Trophoblast cell (in vitro differentiated cells and primary cell): ENCODE data around the gene OSGEP.
A peak's percentile ranks its signal among the peaks of the same experiment; 100 is the strongest.

Experiments used
- DNase-seq, 2 donors: peaks; one replicate each; pipeline ENCODE4 v3.0.0-alpha.2; 2016
- H2AFZ ChIP-seq: 2 replicates; pipeline ENCODE4 v1.6.1; 2013; ENCODE audit warnings: low read length, moderate library complexity, mild to moderate bottlenecking; ENCODE audit not compliant: insufficient read depth, poor library complexity
- H2AK5ac ChIP-seq: 2 replicates; pipeline ENCODE4 v1.6.1; 2013; ENCODE audit warnings: mild to moderate bottlenecking, low read length
- H2BK120ac ChIP-seq: 2 replicates; pipeline ENCODE4 v1.6.1; 2013; ENCODE audit warnings: low read length, mild to moderate bottlenecking, moderate library complexity; ENCODE audit not compliant: insufficient read depth, poor library complexity
- H2BK12ac ChIP-seq: 2 replicates; pipeline ENCODE4 v1.6.1; 2013; ENCODE audit warnings: mild to moderate bottlenecking, low read length, moderate library complexity
- H2BK5ac ChIP-seq: 2 replicates; pipeline ENCODE4 v1.6.1; 2013; ENCODE audit warnings: low read length, low read depth, moderate library complexity, mild to moderate bottlenecking; ENCODE audit not compliant: poor library complexity
- H3K14ac ChIP-seq: 2 replicates; pipeline ENCODE4 v1.6.1; 2013; ENCODE audit warnings: mild to moderate bottlenecking, low read length
- H3K18ac ChIP-seq: 2 replicates; pipeline ENCODE4 v1.6.1; 2013; ENCODE audit warnings: mild to moderate bottlenecking, low read length
- H3K23ac ChIP-seq: 2 replicates; pipeline ENCODE4 v1.6.1; 2013; ENCODE audit warnings: low read length
- H3K27ac ChIP-seq: 2 replicates; pipeline ENCODE4 v1.5.1; 2013; ENCODE audit warnings: low read depth, mild to moderate bottlenecking, inconsistent platforms, low read length, moderate library complexity
- H3K27me3 ChIP-seq: 2 replicates; pipeline ENCODE4 v1.6.1; 2013; ENCODE audit warnings: inconsistent platforms, mild to moderate bottlenecking, low read length, moderate library complexity; ENCODE audit not compliant: insufficient read depth
- H3K36me3 ChIP-seq, 2 experiments: 1 replicate in 1 of 2; 2 replicates in 1 of 2; pipeline ENCODE4 v1.6.1; 2013; ENCODE audit warnings: low read length in 2 of 2, mild to moderate bottlenecking in 2 of 2, moderate library complexity in 1 of 2; ENCODE audit not compliant: insufficient read depth in 2 of 2, control insufficient read depth in 1 of 2
- H3K4ac ChIP-seq: 2 replicates; pipeline ENCODE4 v1.6.1; 2013; ENCODE audit warnings: low read depth, mild to moderate bottlenecking, low read length, moderate library complexity
- H3K4me1 ChIP-seq, 2 experiments: 1 replicate in 1 of 2; 2 replicates in 1 of 2; pipeline ENCODE4 v1.6.1; 2013; ENCODE audit warnings: low read length in 2 of 2, mild to moderate bottlenecking in 2 of 2, moderate library complexity in 1 of 2; ENCODE audit not compliant: insufficient read depth in 2 of 2, control insufficient read depth in 1 of 2
- H3K4me2 ChIP-seq: 2 replicates; pipeline ENCODE4 v1.6.1; 2013; ENCODE audit warnings: inconsistent platforms, mild to moderate bottlenecking, low read length, moderate library complexity
- H3K4me3 ChIP-seq: 2 replicates; pipeline ENCODE4 v1.5.1; 2013; ENCODE audit warnings: mild to moderate bottlenecking, low read depth, low read length, inconsistent platforms
- H3K79me1 ChIP-seq: one replicate; pipeline ENCODE4 v1.6.1; 2013; ENCODE audit warnings: low read length
- H3K79me2 ChIP-seq: 2 replicates; pipeline ENCODE4 v1.6.1; 2013; ENCODE audit warnings: low read length, mild to moderate bottlenecking; ENCODE audit not compliant: control insufficient read depth, insufficient read depth, poor library complexity
- H3K9ac ChIP-seq: 2 replicates; pipeline ENCODE4 v1.6.1; 2013; ENCODE audit warnings: mild to moderate bottlenecking, low read length
- H3K9me3 ChIP-seq: 2 replicates; pipeline ENCODE4 v1.6.1; 2013; ENCODE audit warnings: low read depth, mild to moderate bottlenecking, control low read depth, inconsistent platforms, low read length; ENCODE audit not compliant: insufficient read depth
- H4K12ac ChIP-seq: 2 replicates; pipeline ENCODE4 v1.6.1; 2013; ENCODE audit warnings: low read depth, mild to moderate bottlenecking, low read length, moderate library complexity
- H4K8ac ChIP-seq: 2 replicates; pipeline ENCODE4 v1.6.1; 2013; ENCODE audit warnings: low read depth, mild to moderate bottlenecking, low read length, moderate library complexity
- H4K91ac ChIP-seq: one replicate; pipeline ENCODE4 v1.6.1; 2013; ENCODE audit warnings: low read depth, mild to moderate bottlenecking, low read length, moderate library complexity
- WGBS: extraction: QIAGEN DNeasy Blood & Tissue Kit; methylation state at CpG from one replicate; pipeline ENCODE4 v1.1.7; 2013; ENCODE audit warnings: missing lambda C conversion rate; ENCODE audit not compliant: insufficient read length, insufficient coverage; ENCODE audit errors: extremely low coverage; 5-methylcytosine and 5-hydroxymethylcytosine counted together

The OSGEP gene

DNA sequence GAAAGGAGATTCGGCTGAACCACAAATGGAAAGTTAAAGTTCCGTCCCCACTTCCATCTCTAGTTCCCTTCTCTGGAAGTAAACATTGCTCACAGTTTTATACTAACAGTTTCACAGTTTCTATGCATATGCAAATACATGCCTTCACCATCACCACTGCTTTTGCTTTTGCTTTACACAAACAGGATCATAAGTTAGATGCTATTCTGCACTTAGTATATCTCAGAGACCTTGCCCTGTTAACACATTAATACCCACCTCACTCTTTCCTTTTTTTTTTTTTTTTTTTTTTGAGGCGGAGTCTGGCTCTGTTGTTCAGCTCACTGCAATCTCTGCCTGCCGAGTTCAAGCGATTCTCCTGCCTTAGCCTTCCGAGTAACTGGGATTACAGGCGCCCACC, 42.2 kb downstream of the OSGEP start:
- Histone ChIP-seq H3K9ac (no peak overlapping the region), H4K8ac (no peak overlapping the region), H3K4me3 (peak overlapping the region; percentile 89), H3K9me3 (no peaks in the 10 kb centered on the region), H3K27me3 (no peaks in the 10 kb centered on the region), H3K4ac (no peak overlapping the region), H3K27ac (no peak overlapping the region), H3K4me1 (no peaks in the 10 kb centered on the region), H2AFZ (peak overlapping the region; percentile 96), H2BK120ac (no peak overlapping the region), H3K36me3 (peaks cover 6 to 10% of the 10 kb centered on the region in 2 experiments), H4K91ac (no peak overlapping the region), H4K12ac (no peak overlapping the region), H2BK5ac (no peak overlapping the region), H2BK12ac (no peak overlapping the region), H3K79me1 (peaks cover 7% of the 10 kb centered on the region), H3K18ac (no peak overlapping the region), H3K79me2 (peaks cover 3% of the 10 kb centered on the region), H3K4me2 (peak overlapping the region; percentile 86), H3K23ac (no peak overlapping the region), H2AK5ac (no peak overlapping the region), H3K14ac (no peak overlapping the region)
- no CpG with 5 or more reads among the region's 7 CpGs for WGBS
- peak in 1 of 2 donors; percentile 5 for DNase-seq

DNA sequence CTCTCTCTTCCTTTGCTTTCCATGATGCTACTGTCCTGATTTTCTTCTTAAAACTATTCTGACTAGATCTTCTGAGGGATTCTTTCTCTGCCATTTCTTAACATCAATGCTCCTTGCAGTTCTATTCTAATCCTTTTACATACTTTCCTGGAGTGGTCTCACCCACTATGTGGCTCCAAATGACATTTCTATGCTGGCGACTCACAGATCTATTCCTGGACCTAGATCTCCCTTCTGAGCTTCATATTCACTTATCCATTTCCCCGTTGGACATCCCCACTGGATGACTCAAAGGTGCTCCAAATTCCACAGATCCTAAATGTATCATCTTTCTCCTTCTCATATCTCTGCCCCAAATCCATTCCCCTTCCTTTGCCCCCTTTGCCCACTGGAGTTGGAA, 45.4 kb downstream of the OSGEP start:
- Histone ChIP-seq H4K12ac (no peak overlapping the region), H4K91ac (no peak overlapping the region), H3K23ac (no peak overlapping the region), H2AFZ (no peak overlapping the region), H2BK12ac (no peak overlapping the region), H3K36me3 (peaks cover 19 to 32% of the 10 kb centered on the region in 2 experiments), H3K27ac (no peak overlapping the region), H3K79me1 (peaks cover 7% of the 10 kb centered on the region), H2BK5ac (no peak overlapping the region), H3K9ac (no peak overlapping the region), H2BK120ac (no peak overlapping the region), H3K27me3 (no peaks in the 10 kb centered on the region), H3K18ac (no peak overlapping the region), H4K8ac (no peak overlapping the region), H3K9me3 (no peaks in the 10 kb centered on the region), H3K4me1 (no peaks in the 10 kb centered on the region), H3K79me2 (peaks cover 3% of the 10 kb centered on the region), H3K4ac (no peak overlapping the region), H3K14ac (no peak overlapping the region), H2AK5ac (no peak overlapping the region), H3K4me3 (no peak overlapping the region), H3K4me2 (no peak overlapping the region)
- no peak for DNase-seq
- WGBS = no CpG with 5 or more reads among the region's 2 CpGs

DNA sequence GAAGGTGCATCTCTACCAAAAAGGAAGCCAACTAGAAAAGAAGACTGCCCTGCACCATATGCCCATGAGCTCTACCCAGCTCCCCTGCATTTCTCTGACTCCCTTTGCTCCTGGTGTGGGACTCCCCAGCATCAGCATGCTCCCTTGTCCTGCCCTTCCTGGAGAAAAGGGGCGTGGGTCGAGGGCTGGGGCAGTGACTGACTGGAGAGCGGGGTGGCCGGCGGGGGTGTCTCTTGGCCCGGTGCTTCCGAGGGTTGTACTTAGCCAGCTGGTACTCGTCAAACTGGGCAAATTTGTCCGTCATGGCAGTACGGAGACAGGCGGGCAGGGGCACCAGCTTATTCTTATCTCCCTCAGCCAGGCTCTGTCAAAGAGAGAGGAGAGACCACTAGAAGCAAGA, 51.1 kb downstream of the OSGEP start:
- Histone ChIP-seq H3K27me3 (no peaks in the 10 kb centered on the region), H3K9me3 (no peaks in the 10 kb centered on the region), H3K27ac (no peak overlapping the region), H3K4me3 (no peak overlapping the region), H4K8ac (no peak overlapping the region), H3K4ac (no peak overlapping the region), H3K4me2 (no peak overlapping the region), H4K12ac (no peak overlapping the region), H2AFZ (no peak overlapping the region), H3K79me2 (peaks cover 1% of the 10 kb centered on the region), H3K4me1 (peaks cover 12 to 13% of the 10 kb centered on the region in 2 experiments), H2AK5ac (no peak overlapping the region), H3K18ac (no peak overlapping the region), H2BK12ac (no peak overlapping the region), H2BK120ac (no peak overlapping the region), H3K14ac (no peak overlapping the region), H2BK5ac (no peak overlapping the region), H3K36me3 (peaks cover 26 to 42% of the 10 kb centered on the region in 2 experiments), H4K91ac (no peak overlapping the region), H3K9ac (no peak overlapping the region), H3K23ac (no peak overlapping the region), H3K79me1 (peaks cover 6% of the 10 kb centered on the region)
- no CpG with 5 or more reads among the region's 11 CpGs for whole genome bisulfite sequencing
- DNase-seq = no peak

DNA sequence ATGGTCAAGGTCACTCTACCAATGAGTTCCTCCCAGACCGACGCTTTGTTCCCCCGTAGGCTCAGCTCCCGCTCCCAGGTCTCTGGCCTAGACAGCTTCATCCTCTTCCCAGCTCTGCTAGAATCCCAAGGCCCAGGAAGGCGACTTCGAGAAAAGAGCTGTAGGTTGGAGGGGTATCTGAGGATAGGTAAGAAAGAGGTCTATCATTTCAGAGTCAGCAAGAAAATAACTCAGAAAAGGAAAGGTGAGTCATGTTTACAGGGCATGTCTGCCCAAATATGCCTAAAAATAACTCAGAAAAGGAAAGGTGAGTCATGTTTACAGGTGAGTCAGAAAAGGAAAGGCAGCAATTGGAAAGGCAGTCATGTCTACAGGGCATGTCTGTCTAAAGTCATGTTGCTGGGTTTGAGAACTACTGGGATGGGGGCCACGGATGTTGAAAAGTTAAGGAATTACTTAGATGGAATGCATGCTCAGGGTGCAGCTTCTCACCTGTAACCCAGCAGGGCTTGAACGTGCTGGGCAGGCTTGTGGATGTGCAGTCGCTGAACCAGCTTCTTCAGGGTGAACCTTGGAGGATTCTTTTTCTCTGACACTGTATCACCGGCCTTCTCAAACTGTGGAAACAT, 53.5 kb downstream of the OSGEP start:
- peak overlapping the region; percentile 94 for H2BK120ac ChIP-seq
- peak; percentile 91 to 92 for DNase-seq
- no peak overlapping the region for H3K4ac ChIP-seq
- H2AFZ ChIP-seq = no peak overlapping the region
- peaks cover 12 to 13% of the 10 kb centered on the region in 2 experiments for H3K4me1 ChIP-seq
- H3K23ac ChIP-seq = no peak overlapping the region
- H3K36me3 ChIP-seq = peaks cover 20 to 30% of the 10 kb centered on the region in 2 experiments
- no peak overlapping the region for H4K12ac ChIP-seq
- peak overlapping the region; percentile 15 for H2BK5ac ChIP-seq
- peak overlapping the region; percentile 2 for H3K14ac ChIP-seq
- WGBS = no CpG with 5 or more reads among the region's 10 CpGs
- peak overlapping the region; percentile 33 for H3K4me2 ChIP-seq
- peaks cover 6% of the 10 kb centered on the region for H3K79me1 ChIP-seq
- peak overlapping the region; percentile 88 for H3K27ac ChIP-seq
- no peak overlapping the region for H4K8ac ChIP-seq
- no peak overlapping the region for H2BK12ac ChIP-seq
- no peak overlapping the region for H3K9ac ChIP-seq
- no peaks in the 10 kb centered on the region for H3K9me3 ChIP-seq
- no peaks in the 10 kb centered on the region for H3K27me3 ChIP-seq
- no peak overlapping the region for H3K4me3 ChIP-seq
- peaks cover 1% of the 10 kb centered on the region for H3K79me2 ChIP-seq
- H4K91ac ChIP-seq = peak overlapping the region; percentile 79
- H2AK5ac ChIP-seq = no peak overlapping the region
- H3K18ac ChIP-seq = no peak overlapping the region
